Hematopoietic multipotent progenitor cell treated with erythropoietin and hydrocortisone succinate and interleukin-3 and kit ligand, for 17 days (in vitro differentiated cells): Measurements from ENCODE around the gene PHOSPHO2.

Source experiments
- DNase-seq: peaks from one replicate; pipeline ENCODE4 v3.0.0-alpha.2; 2015; ENCODE audit warnings: low spot score

Gene PHOSPHO2

GRCh38 chr2:169694113-169694893 is at the start of gene PHOSPHO2, which contains the start of gene CFAP210:
Gene PHOSPHO2 (plus strand): TSS chr2:169694469. CDS start chr2:169700972, 6,503 bp downstream.
Gene CFAP210 (minus strand): TSS chr2:169694405. CDS start chr2:169694327, 78 bp downstream.
- peak; percentile 93 for DNase-seq

- DNase-seq: no peak
Observed at GRCh38 chr2:169647496-169647895, 46.8 kb upstream of the PHOSPHO2 start.

DNA sequence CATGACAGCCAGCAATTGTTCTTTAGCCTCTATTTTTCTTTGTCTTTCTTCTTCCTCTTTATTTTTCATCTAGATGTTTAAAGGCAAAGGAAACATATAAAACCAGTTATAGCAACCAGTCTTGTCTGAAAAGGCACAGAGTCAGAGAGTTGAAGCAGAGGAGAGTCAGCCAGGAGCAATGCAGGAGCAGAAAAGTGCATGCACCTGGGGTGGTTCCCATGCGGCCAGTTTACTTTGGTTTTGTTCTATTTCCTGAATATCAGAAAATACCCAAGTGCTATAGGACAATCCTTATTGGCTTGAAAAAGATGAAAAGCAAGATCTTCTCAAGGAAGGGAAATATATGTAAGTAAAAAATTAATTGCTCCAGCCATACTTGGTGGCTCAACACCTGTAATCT is 45.0 kb upstream of the PHOSPHO2 start:
- DNase-seq: no peak

DNA sequence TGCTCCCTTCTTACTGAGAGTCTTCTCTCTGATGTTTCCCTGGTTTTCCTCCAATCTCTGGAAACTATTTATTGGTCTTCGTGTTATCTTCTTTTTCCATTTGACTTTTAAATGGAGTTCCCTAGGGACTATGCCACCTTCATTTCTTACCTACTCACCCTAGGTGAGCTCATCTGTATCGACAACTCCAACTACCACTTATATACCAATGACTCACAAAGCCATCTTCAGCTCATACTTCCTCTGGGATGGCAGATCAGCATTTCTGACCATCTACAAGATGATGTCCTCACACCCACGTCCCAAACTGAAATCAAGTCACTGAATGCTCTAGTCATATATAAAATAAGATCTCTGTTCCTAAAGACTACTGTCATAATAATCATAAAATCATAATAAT is 40.6 kb upstream of the PHOSPHO2 start:
- DNase-seq: no peak

DNA sequence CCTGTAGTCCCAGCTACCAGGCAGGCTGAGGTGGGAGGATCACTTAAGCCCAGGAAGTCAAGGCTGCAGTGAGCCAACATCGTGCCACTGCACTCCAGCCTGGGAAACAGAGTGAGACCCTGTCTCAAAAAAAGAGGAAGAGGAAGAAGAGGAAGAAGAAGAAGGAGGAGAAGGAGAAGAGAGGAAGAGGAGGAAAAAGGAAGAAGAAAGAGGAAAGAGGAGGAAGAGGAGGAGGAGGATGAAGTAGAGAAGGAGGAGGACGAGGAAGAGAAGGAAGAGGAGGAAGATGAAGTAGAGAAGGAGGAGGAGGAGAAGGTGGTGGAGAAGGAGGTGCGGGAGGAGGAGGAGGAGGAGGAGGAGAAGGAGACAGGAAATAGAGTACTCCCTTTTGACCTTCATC is 38.1 kb upstream of the PHOSPHO2 start:
- no peak for DNase-seq

DNA sequence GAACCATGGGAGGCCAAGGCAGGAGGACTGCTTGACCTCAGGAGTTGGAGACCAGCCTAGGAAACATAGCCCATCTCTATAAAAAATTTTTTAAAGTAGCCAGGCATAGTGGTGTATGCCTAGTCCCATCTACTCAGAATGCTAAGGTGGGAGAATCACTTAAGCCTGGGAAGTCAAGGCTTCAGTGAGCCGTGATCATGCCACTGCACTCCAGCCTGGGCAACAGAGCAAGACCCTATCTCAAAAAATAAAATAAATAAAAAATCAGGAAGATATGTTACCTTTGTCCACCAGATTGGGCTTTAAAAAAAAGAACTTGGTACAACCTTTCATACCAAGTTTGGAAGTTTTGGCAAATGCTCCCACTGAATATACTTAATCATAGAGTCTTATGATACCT is 35.4 kb upstream of the PHOSPHO2 start:
- no peak for DNase-seq

- DNase-seq: no peak
Observed at GRCh38 chr2:169659320-169659719, 34.9 kb upstream of the PHOSPHO2 start.

DNA sequence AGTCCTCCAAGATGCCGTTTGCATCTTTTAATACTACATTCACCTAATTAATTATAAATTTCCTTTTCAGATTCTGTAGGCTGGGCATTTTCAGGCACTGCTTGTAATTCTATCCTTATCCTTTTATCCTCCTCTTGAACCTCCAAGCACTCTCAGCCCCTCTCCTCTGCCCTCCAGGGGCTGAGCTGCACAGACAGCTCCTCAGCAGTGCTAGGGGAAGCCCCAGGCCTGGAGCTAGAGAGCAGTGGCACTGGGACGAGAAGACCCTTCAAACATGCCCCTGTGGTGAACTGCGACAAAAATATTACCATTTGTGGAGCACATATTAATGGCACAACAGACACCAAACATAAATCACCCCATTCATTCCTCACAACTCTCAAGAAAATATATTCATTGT is 33.0 kb upstream of the PHOSPHO2 start:
- DNase-seq: no peak

DNA sequence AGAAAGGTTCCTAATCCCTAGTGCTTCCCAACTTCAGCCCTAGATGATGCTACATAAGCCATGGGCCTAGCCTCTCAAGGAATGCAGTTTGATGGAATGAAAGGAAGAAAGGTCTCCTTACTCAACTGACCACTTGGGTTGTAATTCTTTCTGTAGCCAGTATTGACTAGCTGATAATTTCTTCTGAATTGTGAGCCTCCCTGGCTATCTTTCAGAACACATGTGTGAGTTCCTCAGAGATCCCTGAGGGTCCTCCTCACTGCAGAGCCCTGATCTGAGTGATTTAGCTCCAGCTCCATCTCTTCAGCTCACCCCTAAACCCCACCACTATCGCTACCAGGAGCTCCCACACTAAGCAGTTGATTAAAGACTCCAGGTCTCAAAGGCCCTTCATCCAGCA is 31.5 kb upstream of the PHOSPHO2 start:
- no peak for DNase-seq

DNA sequence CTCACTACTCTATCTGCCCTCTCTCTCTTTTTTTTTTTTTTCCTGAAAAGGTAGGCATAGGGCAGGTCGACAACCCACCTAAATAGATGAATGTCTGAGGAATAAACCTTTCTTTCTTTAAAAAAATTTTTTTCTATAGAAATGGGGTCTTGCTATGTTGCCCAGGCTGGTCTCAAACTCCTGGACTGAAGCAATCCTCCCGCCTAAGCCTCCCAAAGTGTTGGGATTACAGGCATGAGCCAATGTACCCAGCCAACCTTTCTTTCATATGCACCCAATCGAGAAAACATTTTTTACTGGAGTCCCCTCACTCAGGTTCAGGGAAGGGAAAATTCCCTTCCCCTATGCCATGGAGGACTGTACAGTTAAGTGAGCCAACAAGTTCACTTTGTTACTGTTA is 31.0 kb upstream of the PHOSPHO2 start:
- no peak for DNase-seq

DNA sequence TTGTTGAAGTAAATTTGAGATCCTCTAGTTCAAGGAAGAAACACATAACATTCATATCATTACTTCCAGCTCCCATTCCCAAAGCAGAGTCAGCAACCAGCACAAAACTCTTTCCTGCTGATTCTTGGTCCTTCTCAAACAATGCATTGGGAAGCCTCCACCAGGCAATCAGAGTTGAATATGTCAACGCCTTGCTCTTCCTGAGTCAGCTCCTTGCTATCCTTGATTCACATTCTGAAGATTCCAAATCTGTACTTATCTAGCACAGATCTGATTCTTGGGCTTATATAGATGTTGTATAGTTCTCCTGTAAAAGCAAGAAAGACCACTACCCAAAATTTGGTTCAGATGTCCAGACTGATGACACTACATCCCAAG is 29.7 kb upstream of the PHOSPHO2 start:
- DNase-seq: no peak

DNA sequence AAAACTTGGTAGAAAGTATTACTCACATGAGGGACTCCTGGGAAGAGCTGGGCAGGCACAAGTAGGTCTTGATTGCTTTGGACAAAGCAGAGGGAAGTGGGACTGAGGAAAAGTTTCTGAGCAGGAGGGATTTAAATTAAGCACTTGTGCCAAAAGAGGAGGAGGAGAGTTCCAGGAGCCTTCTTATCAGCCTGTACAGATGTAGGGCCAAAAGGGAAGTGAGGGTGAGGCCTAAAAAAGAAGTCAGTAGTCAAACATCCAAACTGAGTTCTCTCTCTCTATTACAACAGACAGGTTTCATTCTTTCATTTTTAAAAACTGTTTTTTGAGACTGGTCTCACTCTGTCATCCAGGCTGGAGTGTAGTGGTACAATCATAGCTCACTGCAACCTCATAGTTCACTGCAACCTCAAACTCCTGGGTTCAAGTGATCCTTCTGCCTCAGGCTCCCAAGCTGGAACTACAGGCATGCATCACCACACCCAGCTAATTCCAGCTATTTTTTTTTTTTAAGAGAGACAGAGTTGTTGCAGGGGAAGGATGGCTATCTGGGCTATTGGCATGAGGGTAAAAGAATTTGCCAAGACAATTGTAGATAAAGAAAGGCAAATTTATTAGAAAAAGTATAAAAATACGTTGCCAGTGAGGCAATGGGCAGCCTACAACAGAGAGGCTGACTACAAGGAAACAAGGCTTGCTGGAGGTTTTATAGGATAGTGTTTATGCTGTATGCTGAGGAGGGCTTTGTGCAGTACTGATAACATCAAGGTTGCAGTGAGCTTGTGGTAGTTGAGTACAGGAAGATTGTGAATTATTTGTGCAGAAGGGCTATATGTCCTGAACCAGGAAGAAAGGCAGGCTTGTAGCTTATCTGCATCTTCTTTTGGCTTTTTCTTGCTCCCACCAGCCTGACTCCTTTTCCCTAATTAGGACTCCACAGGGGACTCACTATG is 29.0 kb upstream of the PHOSPHO2 start:
- DNase-seq: no peak

- DNase-seq: no peak
Observed at GRCh38 chr2:169667583-169667982, 26.7 kb upstream of the PHOSPHO2 start.

DNA sequence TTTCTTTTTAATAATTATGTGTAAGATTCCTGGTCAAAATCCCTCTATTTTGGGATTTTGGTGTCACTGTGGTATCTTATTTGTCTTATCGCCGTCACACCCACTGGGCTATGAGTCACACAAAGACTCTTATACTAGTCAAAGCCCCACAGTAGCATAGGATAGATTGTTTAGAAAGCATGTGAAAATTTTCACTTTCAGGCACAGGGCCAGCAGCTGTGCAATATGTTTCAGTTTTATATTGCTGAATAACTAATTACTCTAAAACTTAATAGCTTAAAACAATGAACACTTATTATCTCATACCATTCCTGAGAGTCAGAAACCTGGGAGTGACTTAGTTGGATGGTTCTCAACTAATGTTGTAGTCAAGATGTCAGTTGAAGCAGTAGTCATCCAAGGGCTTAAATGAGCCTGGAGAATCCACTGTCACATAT is 24.0 kb upstream of the PHOSPHO2 start:
- DNase-seq: no peak

- DNase-seq: no peak
Observed at GRCh38 chr2:169670937-169671336, 23.3 kb upstream of the PHOSPHO2 start.

DNA sequence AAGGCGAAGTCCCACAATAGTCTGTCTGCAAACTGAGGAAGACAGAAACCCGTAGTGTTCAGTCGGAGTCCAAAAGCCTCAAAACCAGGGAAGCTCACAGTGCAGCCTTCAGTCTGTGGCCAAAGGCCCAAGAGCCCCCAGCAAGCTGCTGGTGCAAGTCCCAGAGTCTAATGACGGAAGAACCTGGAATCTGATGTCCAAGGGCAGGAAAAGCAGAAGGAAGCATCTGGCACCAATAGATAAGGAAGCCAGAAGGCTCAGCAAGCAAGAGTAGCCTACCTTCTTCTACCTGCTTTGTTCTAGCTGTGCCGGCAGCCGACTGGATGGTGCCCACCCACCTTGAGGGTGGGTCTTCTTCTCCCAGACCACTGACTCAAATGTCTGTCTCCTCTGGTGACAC is 21.9 kb upstream of the PHOSPHO2 start:
- DNase-seq: no peak

DNA sequence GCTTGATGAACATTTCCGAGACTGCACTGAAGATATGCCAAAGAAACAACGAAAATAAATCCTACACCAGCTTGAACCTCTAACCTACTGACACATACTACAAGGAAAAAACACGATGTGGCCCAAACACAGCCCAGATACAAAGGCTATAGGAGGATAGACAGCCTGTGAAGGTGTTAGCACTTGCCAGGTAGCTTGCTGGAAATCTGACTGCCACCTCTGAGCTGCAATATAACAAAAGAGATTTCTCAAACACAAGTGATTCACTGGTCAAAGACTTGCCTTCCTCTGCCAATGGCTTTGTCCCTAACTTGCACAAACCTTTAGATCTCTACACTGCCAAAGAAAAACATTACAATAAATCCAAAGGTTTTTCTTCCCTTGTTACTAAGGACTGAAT is 21.2 kb upstream of the PHOSPHO2 start:
- no peak for DNase-seq

GRCh38 chr2:169673921-169674320 is 20.3 kb upstream of the PHOSPHO2 start:
- no peak for DNase-seq

DNA sequence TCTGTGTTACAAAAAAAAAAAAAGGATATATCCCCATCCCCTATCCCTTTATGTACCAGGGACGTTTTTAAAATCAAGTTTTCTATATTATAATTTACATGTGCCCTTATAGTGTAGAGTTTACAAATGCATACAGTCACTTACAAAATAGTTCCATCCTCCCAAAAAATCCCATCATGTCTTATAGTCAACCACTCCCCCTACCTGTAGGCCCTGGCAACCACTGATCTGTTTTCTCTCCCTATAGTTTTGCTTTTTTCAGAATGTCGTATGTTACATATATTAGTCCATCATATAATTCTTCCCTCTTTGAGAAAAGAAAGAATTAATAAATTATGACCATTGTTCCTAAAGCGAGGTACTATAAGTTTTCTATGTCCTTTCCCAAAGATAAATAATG is 17.9 kb upstream of the PHOSPHO2 start:
- no peak for DNase-seq

- no peak for DNase-seq
Observed at GRCh38 chr2:169676850-169677249, 17.4 kb upstream of the PHOSPHO2 start.

DNA sequence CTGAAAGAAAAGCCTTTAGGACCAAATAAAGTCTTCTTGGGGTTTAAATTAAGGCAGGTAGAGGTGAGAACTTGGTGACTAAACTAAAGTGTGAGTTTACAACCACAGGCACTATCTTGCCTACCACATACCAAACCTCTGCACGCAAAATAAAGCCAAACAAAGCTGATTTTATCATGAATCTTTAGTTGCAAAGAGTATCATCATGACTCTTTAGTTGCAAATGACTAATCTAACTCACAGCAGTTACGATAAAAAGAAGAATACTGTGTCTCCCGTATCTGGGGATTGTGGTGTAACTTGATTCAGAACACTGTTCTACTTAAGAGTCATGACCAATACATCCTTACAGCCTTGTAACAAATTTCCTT is 11.2 kb upstream of the PHOSPHO2 start:
- DNase-seq: no peak

DNA sequence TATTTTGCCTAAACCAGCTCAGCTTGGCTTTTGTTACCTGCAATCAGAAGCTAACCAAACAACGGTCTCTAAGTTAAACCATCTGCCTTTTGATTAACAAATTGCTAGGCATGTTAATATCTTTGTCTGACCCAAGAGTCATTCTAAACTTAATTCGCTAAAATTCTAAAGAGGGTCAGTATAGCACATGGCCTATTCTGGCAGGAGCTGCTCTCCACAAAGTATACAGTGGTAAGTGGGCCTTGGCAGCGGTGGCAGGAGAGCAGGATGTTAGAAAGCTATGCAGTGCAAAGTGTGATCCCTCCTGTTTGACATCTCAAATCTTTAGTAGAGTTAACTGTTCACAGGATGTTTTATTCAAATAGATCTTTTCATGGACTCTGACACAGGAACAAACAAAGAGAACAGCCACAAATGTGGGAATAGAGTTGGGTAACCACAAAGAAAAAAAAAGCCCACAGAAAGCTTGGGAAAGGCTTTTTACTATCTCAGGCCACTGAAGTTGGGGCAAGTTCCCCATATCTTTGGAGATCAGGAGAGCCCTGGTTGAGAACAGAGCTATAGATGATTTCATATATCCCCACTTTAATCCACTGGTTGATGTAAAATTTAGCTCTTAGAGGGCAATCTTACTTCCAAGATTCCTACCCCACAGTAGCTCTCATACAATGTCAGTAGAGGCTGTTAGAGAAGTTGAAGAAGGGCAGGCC is 10.7 kb upstream of the PHOSPHO2 start:
- no peak for DNase-seq
